ENCODE measurements around the gene PNPLA3. TPM values are rescaled to one million over a fixed set of nuclear protein-coding genes. Genes with fewer than 3 reads are reported as not detected.

PNPLA3 gene
- total RNA-seq, 6 experiments from 2014 or later, result 17.5 to 66.8 (median 60.3) TPM

- peaks cover 0 to 20% (median 9%) of the 10 kb centered on the region in 4 donors for H3K36me3 ChIP-seq
- intact Hi-C loops (cut with DNase I), result no loop called here
- ATAC-seq (peak in 1 of 4 donors; percentile 4), DNase-seq (no peak)
- peaks cover 0 to 49% (median 23%) of the 10 kb centered on the region in 4 donors for H3K4me1 ChIP-seq
- H3K9me3 ChIP-seq, result no peaks in the 10 kb centered on the region
- H3K4me3 ChIP-seq, result peak overlapping the region; percentile 81 to 99 (median 86)
- no peaks in the 10 kb centered on the region for H3K27me3 ChIP-seq
- whole genome bisulfite sequencing (ENCODE audit: insufficient coverage, low coverage, low lambda C conversion rate, missing lambda C conversion rate), result 25% methylated on average over 3 of the region's 7 CpGs
- TF ChIP-seq CTCF (IDR thresholded peaks at IDR 0.05) (no peak), POLR2A (IDR thresholded peaks at IDR 0.05) (no peak)
- H3K27ac ChIP-seq, result peak overlapping the region; percentile 77 to 93 (median 85)
Measured at GRCh38 chr22:43924877-43925276, 1.3 kb downstream of the PNPLA3 start.

- intact Hi-C loops (cut with DNase I), result no loop called here
- DNase-seq, result peak; percentile 88 to 96 (median 96)
Measured at GRCh38 chr22:43925433-43926348, 2.1 kb downstream of the PNPLA3 start.

GRCh38 chr22:43926349-43926710 lies 2.7 kb downstream of the PNPLA3 start:
- Histone ChIP-seq H3K9me3 (no peaks in the 10 kb centered on the region), H3K4me1 (peaks cover 0 to 53% (median 21%) of the 10 kb centered on the region in 4 donors), H3K27ac (peak overlapping the region in 2 of 3 donors; percentile 63 to 93), H3K4me3 (peak overlapping the region in 2 of 3 donors; percentile 33 to 48), H3K36me3 (peaks cover 0 to 33% (median 16%) of the 10 kb centered on the region in 4 donors), H3K27me3 (no peaks in the 10 kb centered on the region)
- ATAC-seq (no peak), DNase-seq (no peak)
- intact Hi-C loops (cut with DNase I), result no loop called here
- WGBS (ENCODE audit: insufficient coverage, low coverage, low lambda C conversion rate, missing lambda C conversion rate), result 11% methylated on average over 1 of the region's 1 CpG
- TF ChIP-seq CTCF (IDR thresholded peaks at IDR 0.05) (no peak), POLR2A (IDR thresholded peaks at IDR 0.05) (no peak)

More at GRCh38 chr22:43925433-43926348, 2.1 kb downstream of the PNPLA3 start:
- peak; percentile 66 to 86 (median 76) for ATAC-seq
- H3K36me3 ChIP-seq, result peaks cover 0 to 28% (median 13%) of the 10 kb centered on the region in 4 donors
- H3K27me3 ChIP-seq, result no peaks in the 10 kb centered on the region
- H3K4me1 ChIP-seq, result peaks cover 0 to 53% (median 22%) of the 10 kb centered on the region in 4 donors
- TF ChIP-seq CTCF (IDR thresholded peaks at IDR 0.05) (no peak), POLR2A (IDR thresholded peaks at IDR 0.05) (peak; percentile 90)
- H3K9me3 ChIP-seq, result no peaks in the 10 kb centered on the region
- H3K27ac ChIP-seq, result peak overlapping the region; percentile 77 to 93 (median 85)
- peak overlapping the region; percentile 81 to 99 (median 86) for H3K4me3 ChIP-seq
- WGBS (ENCODE audit: insufficient coverage, low coverage, low lambda C conversion rate, missing lambda C conversion rate), result 27% methylated on average over 2 of the region's 6 CpGs

GRCh38 chr22:43928468-43928867 lies 4.9 kb downstream of the PNPLA3 start:
- Histone ChIP-seq H3K4me3 (peak overlapping the region in 1 of 3 donors; percentile 44), H3K27me3 (no peaks in the 10 kb centered on the region), H3K9me3 (no peaks in the 10 kb centered on the region), H3K27ac (peak overlapping the region in 1 of 3 donors; percentile 93), H3K36me3 (peaks cover 0 to 54% (median 29%) of the 10 kb centered on the region in 4 donors), H3K4me1 (peaks cover 0 to 47% (median 17%) of the 10 kb centered on the region in 4 donors)
- intact Hi-C loops (cut with DNase I), result no loop called here
- WGBS (ENCODE audit: insufficient coverage, low coverage, low lambda C conversion rate, missing lambda C conversion rate), result 34% methylated on average over 5 of the region's 5 CpGs
- ATAC-seq (peak; percentile 13 to 51 (median 26)), DNase-seq (peak in 1 of 3 donors; percentile 82)
- TF ChIP-seq CTCF (IDR thresholded peaks at IDR 0.05) (no peak), POLR2A (IDR thresholded peaks at IDR 0.05) (no peak)
